Articular chondrocyte of knee joint (primary cell): Measurements from ENCODE around the gene TRMT10C. TPM values are rescaled to one million over a fixed set of nuclear protein-coding genes. Genes with fewer than 3 reads are reported as not detected.

Experiments
- small RNA-seq: library from RNA; depleted of rRNA; stranded (forward); fragments of <200 nt; gene quantifications from one replicate; pipeline ENCODE3, GENCODE V24; 2012
- total RNA-seq: library from RNA; depleted of rRNA; stranded (reverse); fragments of >200 nt; gene quantifications from 2 replicates; pipeline ENCODE4 v1.2.3, GENCODE V29; 2012

The TRMT10C gene
- total RNA-seq, result 29.9 and 32.4 TPM in 2 replicates

DNA sequence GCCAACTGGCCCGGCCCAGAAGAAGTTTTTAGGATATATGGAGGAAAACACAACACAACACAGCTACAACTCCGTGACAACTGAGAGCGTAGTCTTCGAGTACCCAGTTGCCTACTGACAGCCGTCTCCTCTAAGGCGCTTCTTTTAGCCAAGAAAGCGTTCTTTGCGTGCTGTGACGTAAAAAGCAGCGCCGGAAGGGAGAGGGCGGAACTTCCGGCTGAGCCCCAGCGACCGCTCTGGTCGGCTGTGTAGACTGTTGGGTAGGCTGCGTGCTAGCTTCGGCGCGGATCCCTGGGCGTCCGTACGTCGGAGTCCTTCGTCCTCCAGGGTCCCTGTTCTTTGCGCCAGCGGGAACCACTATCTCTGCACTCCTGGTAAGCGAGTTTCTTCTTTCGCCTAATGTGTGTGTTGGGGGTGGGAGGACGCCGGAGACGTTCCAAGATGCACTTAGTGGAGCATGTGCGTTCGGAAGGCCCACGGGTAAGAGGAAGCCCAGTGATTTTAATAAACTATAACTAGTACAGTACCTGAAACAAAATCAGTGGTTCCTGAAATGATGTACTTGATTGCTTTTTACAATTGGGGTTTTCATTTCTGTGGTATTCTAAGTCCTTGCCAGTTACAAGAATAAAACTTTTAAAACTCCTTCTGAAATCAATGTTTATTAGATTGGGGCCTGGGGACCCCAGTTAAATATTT is at the start of gene TRMT10C:
Gene TRMT10C, plus strand, starts transcription at position 239 of the 699 bp plus-strand sequence. CDS start 2,914 bp downstream, outside the sequence.

GRCh38 chr3:101512646-101513418 is 48.8 kb upstream of the TRMT10C start, which contains the start of gene SENP7:
Gene SENP7 (minus strand): TSS chr3:101513212. CDS start chr3:101513130, 82 bp downstream.

GRCh38 chr3:101573449-101574387 is 12.1 kb downstream of the TRMT10C start, which contains the start of gene PCNP:
Gene PCNP (plus strand): TSS chr3:101574180. CDS start chr3:101574216, 36 bp downstream.

Small RNAs within 50 kb of the gene (small RNA-seq; reads per million reads assigned to genes)
- gene RNU6-1256P, result not detected

Other genes starting within 250 kb of the TRMT10C start
- 0.39 and 0.54 TPM in 2 replicates for gene IMPG2, start 241.3 kb upstream of the TRMT10C start, total RNA-seq
- 15.4 and 19.7 TPM in 2 replicates for gene SENP7, start 48.7 kb upstream of the TRMT10C start, total RNA-seq
- gene PCNP, start 12.3 kb downstream of the TRMT10C start, total RNA-seq, result 145 and 159 TPM in 2 replicates
- 27.8 and 29.6 TPM in 2 replicates for gene ZBTB11, start 115.3 kb downstream of the TRMT10C start, total RNA-seq
- 1,881 and 1,932 TPM in 2 replicates for gene RPL24, start 124.8 kb downstream of the TRMT10C start, total RNA-seq
- 15.9 and 24.2 TPM in 2 replicates for gene CEP97, start 162.7 kb downstream of the TRMT10C start, total RNA-seq
- gene NXPE3, start 217.3 kb downstream of the TRMT10C start, total RNA-seq, result 15.2 and 17.1 TPM in 2 replicates